ENCODE results near the gene ZNF22.

- TF ChIP-seq CTCF (IDR thresholded peaks at IDR 0.05) (no peak), POLR2AphosphoS5 (IDR thresholded peaks at IDR 0.05) (no peak), POLR2A (IDR thresholded peaks at IDR 0.05) (no peak)
Measured at GRCh38 chr10:44970812-44971395, 29.8 kb upstream of the ZNF22 start.

Data from stomach (tissue), 4 donors.